Activated T-helper 17 cell treated with anti-CD3 and anti-CD28 coated beads, Interleukin-2, amount 50 U/mL, for 72 hours (primary cell): Measurements from ENCODE around the gene CCNA2. TPM values are rescaled to one million over a fixed set of nuclear protein-coding genes. Genes with fewer than 3 reads are reported as not detected.

Experiments used
- ATAC-seq: fragments of 150-1000 bp; cut with Tn5 transposase; replicated peaks from 2 replicates; pipeline ENCODE4 v1.10.0; 2021; ENCODE audit warnings: mild to moderate bottlenecking, moderate library complexity
- H3K27ac Mint-ChIP-seq: one replicate; pipeline ENCODE4 v1.8.0; 2022; ENCODE audit warnings: mixed read lengths
- H3K27me3 Mint-ChIP-seq: one replicate; pipeline ENCODE4 v1.8.0; 2022; ENCODE audit warnings: mixed read lengths
- H3K36me3 Mint-ChIP-seq: one replicate; pipeline ENCODE4 v1.8.0; 2022; ENCODE audit warnings: low read depth, mild to moderate bottlenecking, mixed read lengths
- H3K4me1 Mint-ChIP-seq: one replicate; pipeline ENCODE4 v1.8.0; 2022; ENCODE audit warnings: mixed read lengths
- H3K4me3 Mint-ChIP-seq: one replicate; pipeline ENCODE4 v1.8.0; 2022; ENCODE audit warnings: mild to moderate bottlenecking, mixed read lengths
- H3K9me3 Mint-ChIP-seq: one replicate; pipeline ENCODE4 v1.8.0; 2022; ENCODE audit warnings: mixed read lengths
- total RNA-seq, 2 donors: library from RNA; stranded (reverse); gene quantifications; one replicate each; pipeline ENCODE4 v1.2.3, GENCODE V29; 2022

CCNA2 gene
- total RNA-seq, 2 donors from 2014 or later, result 59.5 to 86.2 TPM

DNA sequence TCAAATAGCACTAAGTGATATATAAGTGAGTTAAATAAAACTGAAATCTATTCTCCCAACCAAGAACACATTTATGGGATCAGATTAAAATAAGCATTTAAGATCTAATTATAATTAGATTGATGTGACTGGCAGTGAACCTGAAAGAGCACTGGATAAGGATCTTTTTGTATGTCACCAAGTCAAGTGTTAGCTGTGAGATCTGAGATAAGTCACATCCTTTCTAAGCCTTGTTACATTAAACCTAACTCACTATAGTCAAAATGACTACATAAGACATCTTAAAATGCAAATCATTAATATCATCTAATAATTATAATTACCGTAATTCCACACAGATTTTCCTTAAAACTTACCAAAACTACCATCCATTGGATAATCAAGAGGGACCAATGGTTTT is 1.6 kb downstream of the CCNA2 start:
- Mint-ChIP-seq H3K27ac (no peak overlapping the region), H3K4me3 (peak overlapping the region; percentile 92), H3K27me3 (no peaks in the 10 kb centered on the region), H3K9me3 (no peaks in the 10 kb centered on the region), H3K36me3 (peaks cover 69% of the 10 kb centered on the region), H3K4me1 (peaks cover 16% of the 10 kb centered on the region)
- no peak for ATAC-seq

- Mint-ChIP-seq H3K27me3 (no peaks in the 10 kb centered on the region), H3K4me3 (no peak overlapping the region), H3K4me1 (peaks cover 16% of the 10 kb centered on the region), H3K36me3 (peaks cover 96% of the 10 kb centered on the region), H3K9me3 (no peaks in the 10 kb centered on the region), H3K27ac (no peak overlapping the region)
- no peak for ATAC-seq
Observed at GRCh38 chr4:121819216-121819965, 4.3 kb downstream of the CCNA2 start.

- H3K4me3 Mint-ChIP-seq, result no peak overlapping the region
- H3K27me3 Mint-ChIP-seq, result no peaks in the 10 kb centered on the region
- H3K9me3 Mint-ChIP-seq, result no peaks in the 10 kb centered on the region
- peaks cover 16% of the 10 kb centered on the region for H3K4me1 Mint-ChIP-seq
- no peak for ATAC-seq
- no peak overlapping the region for H3K27ac Mint-ChIP-seq
- peaks cover 98% of the 10 kb centered on the region for H3K36me3 Mint-ChIP-seq
Observed at GRCh38 chr4:121818215-121818614, 5.5 kb downstream of the CCNA2 start.

DNA sequence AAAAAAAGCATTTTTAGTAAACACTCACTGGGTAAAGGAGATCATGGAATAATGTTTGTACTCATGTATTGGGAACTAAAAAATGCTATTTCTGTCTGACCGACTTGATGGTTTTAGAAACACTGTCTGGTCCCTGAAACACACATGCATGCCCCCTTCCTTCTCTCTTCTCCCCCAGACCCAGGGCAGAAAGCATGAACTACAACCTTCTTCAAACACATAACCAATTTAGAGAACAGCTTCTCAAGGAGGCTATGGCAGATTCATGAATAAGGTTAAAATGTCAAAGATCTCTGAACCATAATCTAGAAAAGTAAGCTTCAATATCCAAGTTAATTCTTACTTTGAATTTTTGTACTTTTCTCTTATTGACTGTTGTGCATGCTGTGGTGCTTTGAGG is 6.0 kb downstream of the CCNA2 start:
- Mint-ChIP-seq H3K27ac (no peak overlapping the region), H3K27me3 (no peaks in the 10 kb centered on the region), H3K4me3 (no peak overlapping the region), H3K36me3 (peaks cover 98% of the 10 kb centered on the region), H3K4me1 (peaks cover 16% of the 10 kb centered on the region), H3K9me3 (no peaks in the 10 kb centered on the region)
- ATAC-seq, result no peak

DNA sequence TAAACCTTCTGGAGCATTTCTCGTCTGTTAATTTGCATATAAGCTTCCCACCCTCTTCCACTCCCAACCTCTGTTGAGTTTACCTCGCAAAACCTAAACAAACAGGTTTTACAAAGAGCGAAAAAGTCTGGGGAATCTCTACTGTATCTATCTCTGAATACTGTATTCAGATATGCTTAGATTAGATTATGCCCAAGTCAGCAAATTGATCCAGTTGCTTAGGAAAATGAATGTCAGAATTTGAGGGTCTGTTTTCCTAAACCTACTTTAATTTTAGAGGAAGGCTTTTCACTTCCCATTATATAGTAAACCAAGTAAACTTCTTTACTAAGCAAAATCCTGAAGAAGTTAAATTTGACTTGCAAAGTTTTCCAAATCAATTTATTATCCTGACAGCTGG is 6.7 kb downstream of the CCNA2 start:
- H3K27ac Mint-ChIP-seq, result no peak overlapping the region
- ATAC-seq, result no peak
- peaks cover 10% of the 10 kb centered on the region for H3K4me1 Mint-ChIP-seq
- H3K9me3 Mint-ChIP-seq, result no peaks in the 10 kb centered on the region
- H3K27me3 Mint-ChIP-seq, result no peaks in the 10 kb centered on the region
- no peak overlapping the region for H3K4me3 Mint-ChIP-seq
- H3K36me3 Mint-ChIP-seq, result peaks cover 98% of the 10 kb centered on the region

- Mint-ChIP-seq H3K27ac (no peak overlapping the region), H3K4me3 (no peak overlapping the region), H3K4me1 (peaks cover 10% of the 10 kb centered on the region), H3K27me3 (no peaks in the 10 kb centered on the region), H3K9me3 (no peaks in the 10 kb centered on the region), H3K36me3 (peaks cover 99% of the 10 kb centered on the region)
- no peak for ATAC-seq
Observed at GRCh38 chr4:121814756-121815155, 8.9 kb downstream of the CCNA2 start.

GRCh38 chr4:121811122-121811521 is 12.6 kb downstream of the CCNA2 start:
- H3K36me3 Mint-ChIP-seq, result peaks cover 99% of the 10 kb centered on the region
- no peak for ATAC-seq

GRCh38 chr4:121806411-121806810 is 17.3 kb downstream of the CCNA2 start:
- Mint-ChIP-seq H3K27ac (no peak overlapping the region), H3K4me1 (peaks cover 9% of the 10 kb centered on the region), H3K9me3 (no peaks in the 10 kb centered on the region), H3K36me3 (peaks cover 100% of the 10 kb centered on the region), H3K27me3 (no peaks in the 10 kb centered on the region), H3K4me3 (no peak overlapping the region)
- ATAC-seq, result no peak

More at GRCh38 chr4:121811122-121811521, 12.6 kb downstream of the CCNA2 start:
- H3K4me1 Mint-ChIP-seq, result no peaks in the 10 kb centered on the region
- H3K4me3 Mint-ChIP-seq, result no peak overlapping the region
- H3K27ac Mint-ChIP-seq, result no peak overlapping the region
- H3K9me3 Mint-ChIP-seq, result no peaks in the 10 kb centered on the region
- H3K27me3 Mint-ChIP-seq, result no peaks in the 10 kb centered on the region

DNA sequence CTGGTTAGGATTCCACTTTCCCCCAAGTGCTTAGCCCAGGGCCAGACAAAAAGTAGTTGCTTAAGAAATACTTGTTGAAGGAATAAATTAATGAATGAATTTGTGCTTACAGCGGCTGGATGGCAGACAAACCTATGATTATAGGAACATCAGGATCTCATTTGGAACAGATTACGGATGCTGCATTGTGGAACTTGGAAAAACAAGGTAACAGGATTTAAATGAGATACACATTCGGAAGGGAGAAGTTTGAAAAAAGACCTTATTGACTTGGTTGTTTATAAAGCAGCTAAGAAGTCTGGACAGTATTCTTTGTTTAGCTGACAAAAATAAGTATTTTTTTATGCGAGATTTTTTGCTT is 22.0 kb downstream of the CCNA2 start:
- Mint-ChIP-seq H3K27ac (peak overlapping the region; percentile 90), H3K27me3 (no peaks in the 10 kb centered on the region), H3K36me3 (peaks cover 59% of the 10 kb centered on the region), H3K9me3 (no peaks in the 10 kb centered on the region), H3K4me1 (peaks cover 27% of the 10 kb centered on the region), H3K4me3 (peak overlapping the region; percentile 89)
- no peak for ATAC-seq

DNA sequence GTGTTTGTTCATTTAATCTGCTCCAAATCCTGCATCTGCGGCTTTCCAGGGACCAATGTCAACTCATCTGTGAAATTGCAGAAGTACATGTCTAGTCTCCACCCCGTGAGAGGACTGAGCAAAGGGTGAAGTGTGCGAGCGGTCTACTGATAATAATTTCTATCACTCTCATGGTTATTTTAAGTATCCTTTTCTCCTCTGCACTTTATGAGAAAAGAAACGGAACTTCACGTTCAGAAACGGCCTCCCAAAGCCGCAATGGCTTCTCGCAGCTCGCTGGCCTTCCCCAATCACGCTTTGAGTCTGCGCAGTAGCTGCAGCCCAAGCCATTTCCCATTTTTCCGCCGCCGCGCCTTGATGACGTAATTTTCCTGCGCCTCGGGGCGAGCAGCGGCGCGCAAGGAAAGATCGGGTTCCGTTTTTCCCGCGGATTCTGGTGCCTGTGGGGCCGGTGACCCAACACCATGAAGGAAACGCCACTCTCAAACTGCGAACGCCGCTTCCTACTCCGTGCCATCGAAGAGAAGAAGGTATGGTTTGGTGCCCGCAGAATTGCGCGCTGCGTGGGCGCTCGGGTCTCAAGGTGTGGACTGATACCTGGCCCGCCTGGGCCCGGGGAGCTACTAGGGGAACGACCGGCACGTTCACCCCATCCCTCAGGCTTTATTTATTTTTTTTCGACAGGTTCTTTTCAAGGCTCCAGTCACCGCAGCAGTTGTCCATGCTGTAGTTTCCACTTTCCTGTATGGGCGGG is 22.5 kb downstream of the CCNA2 start, which contains the start of gene EXOSC9:
Gene EXOSC9, plus strand, starts transcription at position 363 of the 754 bp plus-strand sequence. Its CDS starts 102 bp downstream, at position 465.
- peak; percentile 85 for ATAC-seq
- Mint-ChIP-seq H3K36me3 (peaks cover 53% of the 10 kb centered on the region), H3K4me3 (peak within 1 kb of the TSS; percentile 89), H3K4me1 (peaks cover 27% of the 10 kb centered on the region), H3K27me3 (no peaks in the 10 kb centered on the region), H3K9me3 (no peaks in the 10 kb centered on the region), H3K27ac (peak within 1 kb of the TSS; percentile 90)

DNA sequence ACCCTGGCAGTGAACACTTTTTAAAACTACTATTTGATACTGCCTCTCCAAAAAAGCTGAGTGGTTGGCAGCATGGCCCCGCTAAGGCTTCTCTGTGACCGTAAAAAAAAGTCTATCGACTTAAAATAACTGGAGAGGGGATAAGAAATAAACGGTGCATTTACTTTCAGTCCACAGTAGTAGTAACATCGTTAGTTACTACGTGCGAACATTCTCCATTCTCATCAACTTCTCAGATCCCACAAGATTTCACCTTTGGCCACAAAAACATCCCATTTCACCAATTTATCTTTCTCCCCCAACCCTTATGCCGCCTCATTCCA is 23.1 kb downstream of the CCNA2 start:
- peaks cover 27% of the 10 kb centered on the region for H3K4me1 Mint-ChIP-seq
- H3K27me3 Mint-ChIP-seq, result no peaks in the 10 kb centered on the region
- ATAC-seq, result peak; percentile 39
- peak overlapping the region; percentile 89 for H3K4me3 Mint-ChIP-seq
- H3K36me3 Mint-ChIP-seq, result peaks cover 48% of the 10 kb centered on the region
- no peaks in the 10 kb centered on the region for H3K9me3 Mint-ChIP-seq
- H3K27ac Mint-ChIP-seq, result peak overlapping the region; percentile 90

- no peak for ATAC-seq
- H3K9me3 Mint-ChIP-seq, result no peaks in the 10 kb centered on the region
- H3K4me1 Mint-ChIP-seq, result peaks cover 22% of the 10 kb centered on the region
Observed at GRCh38 chr4:121799867-121800501, 23.7 kb downstream of the CCNA2 start.

GRCh38 chr4:121799208-121799823 is 24.4 kb downstream of the CCNA2 start:
- no peaks in the 10 kb centered on the region for H3K9me3 Mint-ChIP-seq
- H3K4me3 Mint-ChIP-seq, result peak overlapping the region; percentile 89
- no peak for ATAC-seq
- peaks cover 22% of the 10 kb centered on the region for H3K4me1 Mint-ChIP-seq
- no peaks in the 10 kb centered on the region for H3K27me3 Mint-ChIP-seq
- H3K27ac Mint-ChIP-seq, result peak overlapping the region; percentile 90
- peaks cover 35% of the 10 kb centered on the region for H3K36me3 Mint-ChIP-seq

More at GRCh38 chr4:121799867-121800501, 23.7 kb downstream of the CCNA2 start:
- H3K4me3 Mint-ChIP-seq, result peak overlapping the region; percentile 89
- no peaks in the 10 kb centered on the region for H3K27me3 Mint-ChIP-seq
- H3K27ac Mint-ChIP-seq, result peak overlapping the region; percentile 90
- peaks cover 41% of the 10 kb centered on the region for H3K36me3 Mint-ChIP-seq

GRCh38 chr4:121796283-121796682 is 27.4 kb downstream of the CCNA2 start:
- ATAC-seq, result no peak
- Mint-ChIP-seq H3K27me3 (peaks cover 3% of the 10 kb centered on the region), H3K9me3 (no peaks in the 10 kb centered on the region), H3K27ac (no peak overlapping the region), H3K4me1 (peaks cover 18% of the 10 kb centered on the region), H3K36me3 (peaks cover 4% of the 10 kb centered on the region), H3K4me3 (no peak overlapping the region)
